HG03135 (cell line): Measurements from ENCODE around the gene SLC9C1.

Source experiments
- ATAC-seq: cut with Tn5 transposase; IDR thresholded peaks from one replicate; pipeline ENCODE4 v1.9.1; 2021; ENCODE audit warnings: mild to moderate bottlenecking, moderate library complexity; ENCODE audit not compliant: unreplicated experiment

The SLC9C1 gene

GRCh38 chr3:112132975-112133448, 161.0 kb downstream of the SLC9C1 start, which contains the start of gene GCSAM:
TSS of gene GCSAM (minus strand) at chr3:112133248. CDS start at chr3:112133120, 128 bp downstream.
- ATAC-seq, result peak; percentile 58

DNA sequence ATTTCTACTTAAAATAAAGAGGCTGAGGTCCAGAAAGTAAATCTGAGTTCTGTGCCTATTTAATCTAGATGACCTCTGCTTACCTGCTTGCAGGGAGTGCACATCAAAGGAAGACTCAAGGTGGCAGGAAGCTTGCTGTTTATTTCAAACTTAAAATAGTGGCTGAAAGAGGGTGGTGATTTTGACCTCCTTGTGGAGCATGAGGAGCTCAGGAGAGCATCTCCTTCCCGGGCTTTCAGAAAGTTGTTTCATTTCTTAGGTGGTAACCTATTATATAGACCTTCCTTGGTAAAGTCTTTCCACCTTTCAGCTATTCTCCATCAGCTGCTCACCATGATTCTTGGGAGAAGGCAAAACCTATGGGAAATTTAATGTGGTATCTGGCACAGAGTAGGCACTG, 161.5 kb downstream of the SLC9C1 start:
- ATAC-seq, result no peak

DNA sequence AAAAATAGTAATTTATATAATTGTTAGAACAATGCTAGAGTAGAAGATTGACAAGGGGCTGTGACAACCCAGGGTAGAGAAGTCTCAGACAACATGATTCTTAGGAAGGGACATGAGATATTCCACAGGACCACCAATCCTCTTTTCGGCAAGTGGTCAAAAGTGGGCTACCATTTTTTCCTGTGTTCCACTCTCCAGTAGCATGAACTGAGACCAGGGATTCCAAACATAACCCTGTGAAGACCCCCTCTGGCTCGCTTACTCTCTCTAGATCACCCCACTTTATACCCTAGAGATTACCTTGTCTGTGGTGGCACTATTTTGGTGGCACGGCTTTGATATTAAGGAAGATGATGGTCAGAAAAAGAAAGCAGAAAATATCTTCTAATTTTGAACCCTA, 161.9 kb downstream of the SLC9C1 start:
- ATAC-seq, result no peak

- no peak for ATAC-seq
These were observed 162.9 kb downstream of the SLC9C1 start for GRCh38 chr3:112131111-112131510.

DNA sequence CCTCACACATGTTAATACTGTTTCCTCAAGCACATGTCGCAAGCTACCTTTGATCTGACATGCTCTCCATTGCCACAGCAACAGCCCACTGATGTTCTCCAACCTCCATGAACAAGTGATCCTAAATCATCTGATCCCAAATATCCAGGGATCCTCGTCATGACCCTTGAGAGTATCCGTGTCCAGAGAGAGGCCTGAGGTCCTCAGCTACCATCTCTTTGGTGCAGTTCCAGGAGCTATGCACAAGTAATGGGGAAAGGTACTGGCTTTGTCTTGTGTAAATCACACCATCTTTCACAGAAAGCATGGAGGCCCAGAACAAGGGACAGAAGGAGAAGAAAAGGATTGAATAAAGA, 163.4 kb downstream of the SLC9C1 start:
- ATAC-seq, result no peak

- no peak for ATAC-seq
These were observed 163.9 kb downstream of the SLC9C1 start for GRCh38 chr3:112129925-112130637.

GRCh38 chr3:112128843-112129727, 164.9 kb downstream of the SLC9C1 start:
- ATAC-seq, result peak; percentile 66

DNA sequence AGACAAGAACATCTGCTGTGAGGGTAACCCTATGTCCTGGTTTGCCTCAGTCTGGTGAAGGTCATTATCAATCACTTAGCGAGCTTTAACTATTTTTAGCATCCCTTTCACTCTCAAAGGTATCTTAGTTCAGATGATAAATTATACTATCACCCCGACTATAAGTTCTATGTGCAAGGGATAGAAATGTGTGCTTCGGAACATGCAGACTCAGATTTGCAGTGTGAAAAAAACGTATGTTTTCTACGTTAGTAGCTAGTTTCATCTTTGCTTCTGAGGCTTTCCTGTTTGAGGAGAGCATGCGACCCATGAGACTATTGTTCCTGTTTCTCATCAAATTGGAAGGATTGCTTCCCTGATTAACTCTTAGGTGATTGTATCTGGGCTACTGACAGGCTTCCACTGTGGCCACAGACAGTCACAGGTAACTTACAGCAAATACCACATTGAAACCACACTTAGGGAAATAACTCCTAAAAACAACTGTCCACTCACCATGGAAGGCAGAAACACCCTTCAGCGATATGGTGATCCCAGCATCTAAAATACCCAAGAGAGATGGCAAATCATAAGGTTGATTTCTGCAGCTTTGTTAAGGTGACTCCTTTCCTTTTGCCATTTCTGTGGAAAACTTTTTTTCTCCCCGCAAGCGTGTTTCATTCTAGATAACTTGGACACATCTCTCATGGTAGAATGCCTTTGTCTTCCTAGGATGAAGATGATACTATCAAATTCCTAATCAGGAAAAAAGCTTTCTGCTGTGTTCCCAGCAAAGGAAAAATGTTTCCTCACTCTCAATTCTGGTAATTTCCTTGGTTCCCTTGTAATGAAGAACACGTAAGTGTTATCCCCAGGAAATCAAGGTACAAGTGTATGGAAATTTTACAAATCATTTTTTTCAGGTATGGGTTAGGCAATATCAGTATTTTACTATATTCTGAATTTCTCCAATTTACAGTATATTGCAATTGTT, 166.2 kb downstream of the SLC9C1 start:
- ATAC-seq, result no peak

GRCh38 chr3:112126511-112126911, 167.5 kb downstream of the SLC9C1 start:
- ATAC-seq, result no peak

- no peak for ATAC-seq
These were observed 169.0 kb downstream of the SLC9C1 start for GRCh38 chr3:112124907-112125607.

DNA sequence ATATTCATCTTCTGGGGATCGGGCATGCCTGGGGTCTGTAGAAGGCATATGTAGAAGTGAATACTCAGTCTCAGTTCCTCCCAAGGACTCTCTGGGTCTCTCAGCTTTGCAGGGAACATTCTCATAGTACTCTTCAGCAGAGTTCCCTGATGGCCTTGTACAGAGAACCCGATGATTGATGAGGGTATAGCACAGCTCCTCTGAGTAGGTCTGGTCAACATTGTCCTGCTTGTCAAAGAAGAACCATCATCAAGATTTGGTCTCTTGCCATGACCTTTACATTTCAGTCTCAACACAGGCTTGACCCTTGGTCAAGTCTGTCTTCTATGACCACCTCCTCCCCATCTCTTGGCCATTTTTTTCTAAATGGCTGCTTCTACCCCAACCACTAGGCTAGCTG, 170.5 kb downstream of the SLC9C1 start:
- ATAC-seq, result no peak

DNA sequence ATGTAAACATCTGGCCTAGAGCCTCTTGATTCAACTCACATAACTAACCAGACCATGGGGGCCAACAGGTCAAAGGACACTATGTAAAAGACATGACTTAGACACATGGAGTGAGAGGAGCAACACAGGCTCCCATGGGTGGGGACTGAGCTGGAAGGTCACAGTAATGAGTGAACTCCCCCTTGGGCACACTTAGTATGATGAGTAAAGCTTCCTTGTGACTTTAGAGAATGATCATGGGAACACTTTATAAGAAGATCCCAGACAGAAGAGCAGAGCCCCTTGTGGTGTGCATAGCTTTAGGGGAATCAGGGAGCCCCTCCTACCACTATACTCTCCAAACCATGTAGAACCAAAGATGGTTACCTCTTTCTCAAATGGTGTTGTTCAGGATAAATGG, 171.1 kb downstream of the SLC9C1 start:
- no peak for ATAC-seq

- ATAC-seq, result no peak
These were observed 172.2 kb downstream of the SLC9C1 start for GRCh38 chr3:112121577-112122547.

DNA sequence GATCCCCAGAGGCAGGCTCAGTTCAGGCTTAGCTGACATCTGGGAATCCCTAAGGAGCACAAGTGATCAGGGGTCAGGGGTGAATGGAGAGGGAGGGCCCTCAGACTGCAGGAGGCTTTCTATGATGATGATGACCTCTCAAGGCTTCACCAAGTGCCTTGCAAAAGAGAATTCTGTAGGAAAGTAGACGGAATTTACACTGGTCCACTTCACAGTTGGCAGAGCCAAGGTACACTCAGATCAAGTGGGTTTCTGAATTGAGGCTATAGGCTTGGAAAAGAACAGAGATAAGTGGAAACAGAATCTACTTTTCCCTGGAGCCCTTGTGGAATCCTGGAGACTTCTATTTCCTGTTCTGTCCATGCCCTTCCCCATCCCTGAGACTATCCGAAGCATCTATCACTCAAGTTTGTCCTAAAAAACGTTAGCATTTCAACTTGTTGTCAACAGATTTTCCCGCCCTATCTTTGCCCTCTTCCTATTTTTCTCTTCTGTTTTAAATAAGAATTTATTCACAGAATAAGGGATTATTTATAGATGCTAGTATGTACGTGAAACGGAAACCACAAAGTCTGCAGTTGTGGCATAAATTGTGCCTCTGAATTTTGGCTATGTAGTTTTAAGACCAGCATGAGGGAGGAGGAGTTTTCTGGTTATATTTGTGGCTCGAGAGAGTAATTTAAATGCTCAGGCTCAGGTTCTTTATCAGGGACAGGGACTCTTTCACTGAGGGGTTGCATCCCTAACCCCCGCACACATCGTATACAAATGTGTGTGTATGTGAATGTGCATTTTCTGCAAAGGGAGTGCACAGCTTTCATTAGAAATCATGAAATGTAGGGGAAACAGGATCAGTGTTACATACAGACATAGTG, 173.8 kb downstream of the SLC9C1 start:
- no peak for ATAC-seq

- no peak for ATAC-seq
These were observed 176.0 kb downstream of the SLC9C1 start for GRCh38 chr3:112117841-112118571.

GRCh38 chr3:112117415-112117814, 176.6 kb downstream of the SLC9C1 start:
- no peak for ATAC-seq

DNA sequence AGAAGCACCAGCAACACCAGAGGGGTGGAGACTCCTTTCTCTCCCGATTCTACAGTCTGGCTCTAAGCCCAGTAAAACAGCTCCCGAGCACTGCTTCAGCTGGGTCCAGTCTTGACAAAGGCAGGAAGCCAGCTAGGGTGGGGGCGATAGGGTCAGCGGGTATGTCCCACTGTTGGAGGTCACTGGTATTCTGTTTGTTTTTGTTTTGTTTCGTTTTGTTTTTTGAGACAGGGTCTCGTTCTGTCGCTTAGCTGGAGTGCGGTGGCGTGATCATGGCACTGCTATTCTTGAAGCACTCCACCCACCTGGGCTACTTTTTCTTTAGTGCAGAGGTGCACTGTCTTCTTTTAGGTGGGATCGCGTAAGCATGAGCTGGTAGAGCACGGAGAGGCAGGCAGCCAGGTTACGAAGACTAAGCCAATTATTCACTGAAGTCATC, 177.2 kb downstream of the SLC9C1 start:
- ATAC-seq, result no peak
